ENCODE measurements around the gene PDZRN4.
"Not testable (repeated sequence)": the region's sequence is repeated elsewhere in the genome, so short reads cannot be mapped to it uniquely, and the experiment has no call there.

The PDZRN4 gene

DNA sequence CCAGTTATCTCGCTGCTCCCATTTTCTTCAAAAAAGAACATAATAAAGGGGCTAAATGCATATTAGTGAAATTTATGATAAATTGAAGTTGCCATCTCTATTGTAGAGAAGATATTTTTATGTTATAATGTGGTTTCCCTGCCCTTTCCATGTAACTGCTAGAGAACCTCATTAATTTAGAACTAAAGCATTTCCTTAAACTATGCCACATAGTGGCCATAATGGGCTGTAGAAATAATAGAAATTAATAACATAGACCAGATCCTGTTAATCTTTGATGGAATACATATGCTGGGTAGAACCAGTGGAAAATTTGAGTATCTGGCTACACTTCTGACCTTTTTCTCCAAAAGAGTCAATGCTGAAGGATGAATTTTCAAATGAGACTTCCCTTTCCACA lies 376.7 kb downstream of the PDZRN4 start:
- no peak for DNase-seq (ENCODE audit: low read depth)

GRCh38 chr12:41566703-41567102 lies 378.6 kb downstream of the PDZRN4 start:
- DNase-seq (ENCODE audit: low read depth): no peak

GRCh38 chr12:41573445-41573844 lies 385.3 kb downstream of the PDZRN4 start:
- no peak for DNase-seq (ENCODE audit: low read depth)

DNA sequence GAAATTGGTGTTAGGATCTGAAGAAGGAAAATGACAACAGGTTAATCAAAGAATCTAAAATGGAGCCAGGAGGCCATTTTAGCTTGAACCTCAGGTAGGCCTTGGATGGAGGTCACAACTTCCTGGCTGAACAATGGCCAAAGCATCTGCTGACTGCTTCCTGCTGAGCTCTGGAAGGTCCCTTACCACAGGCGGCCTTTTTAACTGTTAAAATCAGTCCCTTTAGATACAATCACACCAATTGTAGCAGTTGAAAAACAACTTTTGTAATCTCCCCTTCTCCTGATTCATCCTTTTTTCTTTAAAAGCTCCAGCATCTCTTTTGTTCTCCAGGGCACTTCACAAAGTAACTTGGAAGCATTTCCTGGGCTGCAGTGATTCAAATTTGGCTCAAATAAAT lies 388.8 kb downstream of the PDZRN4 start:
- DNase-seq (ENCODE audit: low read depth): no peak

DNA sequence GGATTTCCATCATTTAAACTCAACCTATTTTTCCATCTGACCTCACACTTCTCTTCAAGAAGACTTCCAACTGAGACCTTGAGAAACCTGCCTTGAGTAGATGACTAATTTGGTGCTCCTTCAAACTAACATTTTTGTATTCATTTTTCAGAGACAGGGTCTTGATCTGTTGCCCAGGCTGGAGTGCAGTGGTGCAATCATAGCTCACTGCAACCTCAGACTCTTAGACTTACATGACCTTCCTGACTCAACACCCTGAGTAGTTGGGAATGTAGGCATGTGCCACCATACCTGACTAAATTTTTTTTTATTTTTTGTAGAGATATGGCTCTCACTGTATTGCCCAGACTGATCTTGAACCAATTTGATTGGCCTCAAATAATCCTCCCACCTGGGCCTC lies 389.9 kb downstream of the PDZRN4 start:
- DNase-seq (ENCODE audit: low read depth): no peak

DNA sequence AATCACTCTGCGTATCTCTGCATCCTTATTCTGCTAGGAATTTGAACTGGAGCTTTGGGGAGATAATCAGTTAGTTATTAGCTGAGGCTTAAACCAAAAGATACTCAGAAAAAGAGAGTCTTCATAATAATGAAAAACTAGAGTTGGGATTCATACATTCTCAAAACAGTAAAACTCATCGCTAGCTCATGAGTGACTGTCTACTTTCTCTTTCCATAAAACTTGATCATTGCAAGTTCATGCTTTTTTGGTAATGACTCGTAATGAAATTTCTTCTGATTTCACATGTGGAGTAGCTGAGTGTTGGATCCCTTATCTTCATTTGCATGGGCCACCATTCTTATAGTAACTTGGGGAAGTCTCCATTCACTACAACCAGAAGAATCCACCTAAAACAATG lies 397.7 kb downstream of the PDZRN4 start:
- DNase-seq (ENCODE audit: low read depth): no peak

GRCh38 chr12:41587574-41587973 lies 399.5 kb downstream of the PDZRN4 start:
- no peak for DNase-seq (ENCODE audit: low read depth)

GRCh38 chr12:41589878-41590277 lies 401.8 kb downstream of the PDZRN4 start:
- no peak for DNase-seq (ENCODE audit: low read depth)

GRCh38 chr12:41596190-41596589 lies 408.1 kb downstream of the PDZRN4 start:
- DNase-seq (ENCODE audit: low read depth): no peak

GRCh38 chr12:41604830-41605229 lies 416.7 kb downstream of the PDZRN4 start:
- DNase-seq (ENCODE audit: low read depth): no peak

DNA sequence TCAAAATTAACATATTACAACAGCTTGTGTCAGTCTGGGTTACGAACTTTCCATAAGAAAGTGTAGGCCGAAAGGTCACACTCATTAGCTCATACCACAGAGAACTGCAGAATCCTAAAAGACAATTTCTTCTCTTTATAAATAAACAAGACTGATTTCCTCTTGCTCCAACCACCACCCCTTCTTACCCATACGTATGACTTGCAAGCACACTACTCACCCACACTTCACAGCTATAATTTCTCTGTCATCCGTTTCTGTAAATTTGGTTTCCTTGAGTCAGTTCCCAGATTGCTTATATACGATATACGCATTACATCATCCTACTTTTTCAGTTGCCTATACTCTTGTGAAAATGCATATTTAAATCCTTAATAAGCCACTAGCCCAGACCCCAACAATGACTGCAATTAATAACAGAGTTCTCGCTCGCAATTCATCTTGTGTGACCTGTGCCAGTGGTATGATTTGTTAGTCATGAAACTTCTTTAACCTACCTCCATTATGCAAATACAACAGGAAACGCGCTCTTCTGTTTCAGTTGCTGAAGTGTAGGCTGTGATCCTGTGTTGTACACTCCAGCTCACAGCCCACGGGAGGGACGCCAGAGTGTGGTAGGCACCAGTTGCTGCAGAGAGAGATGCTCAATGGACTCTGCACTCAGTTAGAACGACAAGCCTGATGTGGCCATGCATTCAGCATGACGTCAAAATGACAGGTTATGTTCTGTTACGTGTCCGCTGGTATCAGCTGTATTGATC lies 417.6 kb downstream of the PDZRN4 start:
- no peak for DNase-seq (ENCODE audit: low read depth)

GRCh38 chr12:41606468-41607445 lies 418.6 kb downstream of the PDZRN4 start:
- DNase-seq (ENCODE audit: low read depth): no peak

DNA sequence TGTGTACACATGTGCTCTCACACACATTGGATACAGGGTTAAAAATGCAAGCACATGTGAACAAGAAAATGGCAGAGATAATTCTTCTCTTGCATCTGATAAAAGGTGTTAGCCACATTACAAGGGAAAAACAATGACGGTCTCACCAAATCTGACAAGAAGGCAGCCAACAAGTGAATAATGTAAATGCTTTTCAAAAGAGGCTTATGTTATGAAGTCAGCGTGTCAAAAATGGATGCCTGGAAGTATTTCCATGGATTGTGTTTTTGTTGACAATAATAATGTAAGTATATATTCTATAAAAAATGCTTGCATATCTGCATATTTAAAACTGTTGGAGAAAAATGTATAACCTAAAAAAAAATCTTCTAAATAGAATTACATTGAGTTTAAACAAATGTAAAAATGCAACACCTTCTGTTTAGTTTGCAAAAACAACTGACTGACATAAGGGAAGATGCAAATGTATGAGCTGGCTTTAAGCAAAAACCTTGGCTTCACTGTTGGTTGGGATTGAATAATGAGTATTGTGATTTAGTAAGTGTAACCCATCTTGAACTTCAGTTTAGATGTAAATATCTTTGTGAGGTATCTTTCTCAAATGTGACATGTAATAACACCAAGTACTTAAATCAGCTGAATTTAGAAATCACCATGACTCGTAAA lies 424.9 kb downstream of the PDZRN4 start:
- no peak for DNase-seq (ENCODE audit: low read depth)

GRCh38 chr12:41615174-41615573 lies 427.1 kb downstream of the PDZRN4 start:
- DNase-seq (ENCODE audit: low read depth): not testable (repeated sequence)

GRCh38 chr12:41619705-41620104 lies 431.6 kb downstream of the PDZRN4 start:
- DNase-seq (ENCODE audit: low read depth): no peak

- DNase-seq (ENCODE audit: low read depth): no peak
Observed at GRCh38 chr12:41621291-41621690, 433.2 kb downstream of the PDZRN4 start.

Data from activated gamma-delta T cell treated with anti-CD3 and anti-CD28 coated beads, Interleukin-2, amount 50 U/mL, for 16 hours (primary cell).